Thymus (tissue), 11 donors: ENCODE results near the gene DCC. TPM values are rescaled to one million over a fixed set of nuclear protein-coding genes. Genes with fewer than 3 reads are reported as not detected.

Experiments
- DNase-seq, 9 donors: peaks; one replicate each; pipeline ENCODE4 v3.0.0-alpha.2; 2013; ENCODE audit warnings: low spot score in 9 of 9, low read depth in 6 of 9, missing footprints in 1 of 9
- H3K27ac ChIP-seq, 2 donors: one replicate each; pipeline ENCODE4 v1.5.1; 2013; ENCODE audit warnings: control low read depth in 1 of 2, low read depth in 1 of 2, low read length in 1 of 2, mild to moderate bottlenecking in 1 of 2, moderate library complexity in 1 of 2
- H3K27me3 ChIP-seq, 2 donors: one replicate each; pipeline ENCODE4 v1.5.1; 2013; ENCODE audit warnings: low read length in 1 of 2; ENCODE audit not compliant: control insufficient read depth in 2 of 2, insufficient read depth in 1 of 2
- H3K36me3 ChIP-seq, 2 donors: one replicate each; pipeline ENCODE4 v1.5.1; 2013; ENCODE audit warnings: low read length in 1 of 2, mild to moderate bottlenecking in 1 of 2, moderate library complexity in 1 of 2; ENCODE audit not compliant: control insufficient read depth in 2 of 2, insufficient read depth in 2 of 2
- H3K4me1 ChIP-seq, 2 donors: one replicate each; pipeline ENCODE4 v1.5.1; 2013; ENCODE audit warnings: low read length in 2 of 2; ENCODE audit not compliant: control insufficient read depth in 2 of 2, insufficient read depth in 2 of 2
- H3K4me3 ChIP-seq, 2 donors: one replicate each; pipeline ENCODE4 v1.5.1; 2013; ENCODE audit warnings: low read length in 2 of 2, control low read depth in 1 of 2, mild to moderate bottlenecking in 1 of 2
- H3K9me3 ChIP-seq, 2 donors: one replicate each; pipeline ENCODE4 v1.5.1; 2013; ENCODE audit warnings: low read length in 1 of 2, mild to moderate bottlenecking in 1 of 2; ENCODE audit not compliant: control insufficient read depth in 2 of 2, insufficient read depth in 1 of 2
- WGBS: extraction: QIAGEN DNeasy Blood & Tissue Kit; methylation state at CpG from one replicate; pipeline ENCODE4 v1.1.7; 2013; 5-methylcytosine and 5-hydroxymethylcytosine counted together
- polyA plus RNA-seq: library from polyadenylated mRNA; stranded (reverse); fragments of 200-250 nt; gene quantifications from one replicate; pipeline ENCODE4 v1.2.3, GENCODE V29; 2013
- total RNA-seq: library from RNA; stranded (reverse); fragments of 120-200 nt; gene quantifications from one replicate; pipeline ENCODE4 v1.2.4, GENCODE V29; 2013
- donor health status: healthy.

The DCC gene
- total and polyA plus RNA-seq, 2 donors = 0.68 to 7.6 TPM

DNA sequence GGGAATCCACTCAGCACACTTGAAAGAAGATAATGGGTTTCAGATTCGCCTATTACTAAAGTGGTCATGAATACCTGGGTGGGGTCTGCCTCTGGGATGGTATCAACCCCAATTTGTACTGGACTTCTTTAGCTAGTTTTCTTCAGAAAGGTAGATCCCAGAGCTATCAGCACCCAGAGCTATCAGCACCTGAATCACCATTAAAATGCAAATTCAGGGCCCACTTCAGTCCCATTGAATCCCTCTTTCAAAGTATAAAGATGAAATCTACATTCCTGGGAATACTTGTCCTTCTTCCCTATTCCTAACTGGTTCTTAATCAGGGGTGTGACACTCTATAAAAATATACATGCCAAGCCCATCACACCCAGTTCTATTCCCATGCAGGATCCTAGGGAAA lies 914.3 kb downstream of the DCC start:
- Histone ChIP-seq H3K4me1 (no peaks in the 10 kb centered on the region), H3K27ac (no peak overlapping the region), H3K36me3 (no peaks in the 10 kb centered on the region), H3K27me3 (no peaks in the 10 kb centered on the region), H3K4me3 (no peak overlapping the region), H3K9me3 (no peaks in the 10 kb centered on the region)
- DNase-seq = no peak
- WGBS = 90% methylated on average over 1 of the region's 1 CpG

DNA sequence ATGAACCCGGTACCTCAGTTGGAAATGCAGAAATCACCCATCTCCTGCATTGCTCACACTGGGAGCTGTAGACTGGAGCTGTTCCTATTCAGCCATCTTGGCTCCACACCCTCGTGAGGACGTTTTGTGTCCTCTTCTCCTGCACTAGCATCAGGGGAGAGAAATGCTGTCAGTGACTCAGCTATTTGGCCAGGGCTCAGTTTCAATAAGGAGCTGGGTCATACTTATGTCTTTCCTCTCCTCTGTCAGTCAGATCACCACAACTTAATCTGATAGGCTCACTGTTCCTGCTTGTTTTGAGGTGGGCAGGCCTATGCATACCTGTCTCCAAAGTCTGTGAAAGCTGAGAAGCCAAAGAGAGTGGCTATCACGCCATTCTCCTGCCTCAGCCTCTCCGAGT lies 921.2 kb downstream of the DCC start:
- 89% methylated on average over 5 of the region's 5 CpGs for WGBS

DNA sequence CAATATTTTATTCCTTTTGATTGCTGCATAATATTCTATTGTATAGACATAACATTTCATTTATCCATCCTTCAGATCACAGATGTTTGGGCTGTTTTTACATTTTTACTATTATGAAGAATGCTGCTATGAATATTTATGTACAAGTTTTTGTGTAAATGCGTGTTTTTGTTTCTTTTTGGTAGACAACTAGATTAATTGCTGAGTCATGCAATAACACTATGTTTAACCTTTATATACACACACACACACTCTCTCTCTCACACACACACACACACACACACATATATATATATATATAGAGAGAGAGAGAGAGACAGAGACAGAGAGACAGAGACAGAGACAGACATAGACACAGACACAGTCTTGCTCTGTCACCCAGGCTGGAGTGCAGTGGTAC lies 926.9 kb downstream of the DCC start:
- Histone ChIP-seq H3K4me1 (no peaks in the 10 kb centered on the region), H3K36me3 (no peaks in the 10 kb centered on the region), H3K27ac (no peak overlapping the region), H3K4me3 (no peak overlapping the region), H3K9me3 (peaks cover 0 to 5% of the 10 kb centered on the region in 2 donors), H3K27me3 (no peaks in the 10 kb centered on the region)
- DNase-seq = no peak
- 94% methylated on average over 1 of the region's 1 CpG for WGBS

More for the DNA sequence above, 921.2 kb downstream of the DCC start:
- H3K4me1 ChIP-seq = no peaks in the 10 kb centered on the region
- H3K36me3 ChIP-seq = no peaks in the 10 kb centered on the region
- no peak overlapping the region for H3K27ac ChIP-seq
- DNase-seq = no peak
- no peak overlapping the region for H3K4me3 ChIP-seq
- H3K27me3 ChIP-seq = no peaks in the 10 kb centered on the region
- H3K9me3 ChIP-seq = peaks cover 0 to 6% of the 10 kb centered on the region in 2 donors

DNA sequence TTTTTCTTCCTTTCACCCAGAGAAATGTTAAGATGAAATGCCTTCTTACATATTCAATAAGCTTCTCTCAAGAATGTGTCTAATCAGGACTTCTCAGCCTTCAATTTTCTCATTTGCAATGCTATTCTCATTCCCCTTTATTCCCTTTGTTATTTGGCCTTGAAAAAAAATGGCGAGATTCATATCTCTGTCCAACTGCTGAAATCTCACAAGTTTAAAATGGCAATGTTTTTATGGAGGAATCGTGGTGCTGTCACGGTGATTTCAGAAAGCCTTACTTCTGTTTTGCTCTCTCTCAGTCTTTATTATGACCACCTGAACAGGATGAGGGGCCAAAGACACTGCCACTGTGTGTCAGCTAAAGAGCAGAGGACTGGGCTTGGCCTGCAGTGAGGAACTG lies 928.5 kb downstream of the DCC start:
- no peaks in the 10 kb centered on the region for H3K27me3 ChIP-seq
- no peaks in the 10 kb centered on the region for H3K36me3 ChIP-seq
- no peak overlapping the region for H3K4me3 ChIP-seq
- no peak for DNase-seq
- H3K4me1 ChIP-seq = no peaks in the 10 kb centered on the region
- H3K27ac ChIP-seq = no peak overlapping the region
- H3K9me3 ChIP-seq = peaks cover 0 to 5% of the 10 kb centered on the region in 2 donors
- 83% methylated on average over 3 of the region's 3 CpGs for WGBS

DNA sequence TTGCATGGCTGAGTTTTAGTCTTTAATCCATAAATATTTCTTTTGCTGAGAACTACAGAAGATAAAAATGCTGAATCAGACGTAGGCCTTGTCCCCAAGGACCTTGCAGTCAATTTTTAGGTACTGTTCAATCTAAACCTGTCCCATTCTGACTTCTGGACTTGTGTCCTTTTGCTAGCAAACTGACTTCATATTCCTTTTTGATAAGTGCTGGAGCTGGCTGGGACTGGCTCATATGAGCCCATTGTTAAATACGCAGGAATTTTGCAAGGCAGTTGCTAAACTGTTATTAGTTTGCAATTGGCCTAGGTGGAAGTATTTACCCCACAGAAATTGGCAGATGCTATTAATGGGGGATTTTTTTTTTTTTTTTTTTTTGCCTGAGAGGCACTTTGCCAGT lies 941.4 kb downstream of the DCC start:
- no peaks in the 10 kb centered on the region for H3K4me1 ChIP-seq
- H3K9me3 ChIP-seq = no peaks in the 10 kb centered on the region
- DNase-seq = no peak
- WGBS = 90% methylated on average over 2 of the region's 2 CpGs
- no peak overlapping the region for H3K27ac ChIP-seq
- H3K4me3 ChIP-seq = no peak overlapping the region
- no peaks in the 10 kb centered on the region for H3K27me3 ChIP-seq
- H3K36me3 ChIP-seq = no peaks in the 10 kb centered on the region

DNA sequence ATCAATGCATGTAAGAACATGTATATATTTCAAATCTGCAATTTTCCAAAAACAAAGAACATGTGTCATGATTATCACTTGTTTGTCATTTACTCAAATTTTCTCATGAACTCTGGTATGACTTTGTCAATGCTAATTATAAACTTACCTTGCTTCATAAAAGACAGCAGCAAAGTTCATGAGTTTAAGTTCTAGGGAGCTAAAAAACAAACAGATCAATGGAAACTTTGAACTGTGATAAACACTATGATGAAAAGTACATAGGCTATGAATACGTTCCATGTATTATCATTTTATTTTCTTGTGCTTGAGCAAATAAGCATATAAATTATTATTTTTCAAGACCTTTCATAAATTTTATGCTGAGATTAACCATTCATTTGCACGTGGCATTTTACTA lies 943.7 kb downstream of the DCC start:
- no peak overlapping the region for H3K4me3 ChIP-seq
- no peaks in the 10 kb centered on the region for H3K9me3 ChIP-seq
- 86% methylated on average over 2 of the region's 2 CpGs for WGBS
- no peak for DNase-seq
- H3K36me3 ChIP-seq = no peaks in the 10 kb centered on the region
- no peaks in the 10 kb centered on the region for H3K4me1 ChIP-seq
- H3K27me3 ChIP-seq = no peaks in the 10 kb centered on the region
- H3K27ac ChIP-seq = no peak overlapping the region

DNA sequence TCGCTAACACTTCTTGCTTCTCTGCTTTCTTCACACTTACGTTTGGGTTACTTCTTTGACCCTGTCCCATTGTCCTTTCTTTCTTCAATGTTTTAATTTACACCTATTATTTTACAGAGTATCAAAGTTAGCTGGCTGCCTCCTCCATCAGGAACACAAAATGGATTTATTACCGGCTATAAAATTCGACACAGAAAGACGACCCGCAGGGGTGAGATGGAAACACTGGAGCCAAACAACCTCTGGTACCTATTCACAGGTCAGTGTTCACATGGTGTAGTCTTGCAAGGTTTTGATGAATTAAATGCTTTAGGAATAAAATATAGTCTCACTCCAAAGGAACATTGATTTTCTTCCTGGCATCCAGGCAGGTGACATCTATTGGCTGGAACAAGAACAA lies 965.5 kb downstream of the DCC start:
- 93% methylated on average over 6 of the region's 6 CpGs for WGBS
- Histone ChIP-seq H3K27me3 (no peaks in the 10 kb centered on the region), H3K27ac (no peak overlapping the region), H3K4me3 (no peak overlapping the region), H3K4me1 (no peaks in the 10 kb centered on the region), H3K36me3 (no peaks in the 10 kb centered on the region), H3K9me3 (peaks cover 0 to 6% of the 10 kb centered on the region in 2 donors)
- DNase-seq = no peak

DNA sequence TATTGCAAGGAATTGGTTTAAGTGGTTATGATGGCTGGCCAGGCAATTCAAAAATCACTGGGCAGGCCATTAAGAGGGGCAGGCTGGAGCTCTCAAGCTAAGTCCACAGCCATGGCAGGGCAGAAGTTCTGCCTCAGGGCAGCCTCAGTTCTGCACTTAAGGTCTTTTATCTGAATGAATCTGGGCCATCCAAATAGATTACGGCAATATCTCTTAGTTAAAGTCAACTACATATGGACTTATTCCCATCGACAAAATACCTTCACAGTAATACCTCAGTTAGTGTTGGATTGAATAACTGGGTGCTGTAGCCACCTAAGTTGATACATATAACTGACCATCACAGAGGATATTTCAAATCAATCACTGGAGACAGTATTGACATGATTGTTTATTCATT lies 979.6 kb downstream of the DCC start:
- no peaks in the 10 kb centered on the region for H3K9me3 ChIP-seq
- no peak for DNase-seq
- no peak overlapping the region for H3K27ac ChIP-seq
- no peaks in the 10 kb centered on the region for H3K36me3 ChIP-seq
- H3K27me3 ChIP-seq = no peaks in the 10 kb centered on the region
- whole genome bisulfite sequencing = 95% methylated on average over 2 of the region's 2 CpGs
- H3K4me1 ChIP-seq = no peaks in the 10 kb centered on the region
- no peak overlapping the region for H3K4me3 ChIP-seq

DNA sequence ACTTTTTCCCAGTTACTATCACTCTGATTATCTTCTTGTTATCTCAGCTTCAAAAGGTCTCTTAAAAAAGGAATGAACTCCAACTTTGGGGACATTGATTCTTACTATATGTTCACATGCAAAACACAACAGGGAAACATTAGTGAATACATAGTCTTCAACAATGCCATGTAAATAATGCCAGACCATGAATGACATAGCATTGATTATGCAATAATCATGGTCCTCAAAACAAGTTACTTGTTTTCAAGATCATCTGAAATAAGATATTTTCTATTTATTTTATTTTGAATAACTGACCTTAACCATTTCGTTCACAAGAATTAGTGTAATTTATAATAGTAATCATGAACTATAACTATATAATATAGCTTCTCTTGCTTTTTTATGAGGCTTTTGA lies 982.2 kb downstream of the DCC start:
- 76% methylated on average over 1 of the region's 1 CpG for WGBS
- no peak overlapping the region for H3K4me3 ChIP-seq
- H3K9me3 ChIP-seq = no peaks in the 10 kb centered on the region
- H3K36me3 ChIP-seq = no peaks in the 10 kb centered on the region
- H3K27ac ChIP-seq = no peak overlapping the region
- no peak for DNase-seq
- H3K27me3 ChIP-seq = no peaks in the 10 kb centered on the region
- H3K4me1 ChIP-seq = no peaks in the 10 kb centered on the region

DNA sequence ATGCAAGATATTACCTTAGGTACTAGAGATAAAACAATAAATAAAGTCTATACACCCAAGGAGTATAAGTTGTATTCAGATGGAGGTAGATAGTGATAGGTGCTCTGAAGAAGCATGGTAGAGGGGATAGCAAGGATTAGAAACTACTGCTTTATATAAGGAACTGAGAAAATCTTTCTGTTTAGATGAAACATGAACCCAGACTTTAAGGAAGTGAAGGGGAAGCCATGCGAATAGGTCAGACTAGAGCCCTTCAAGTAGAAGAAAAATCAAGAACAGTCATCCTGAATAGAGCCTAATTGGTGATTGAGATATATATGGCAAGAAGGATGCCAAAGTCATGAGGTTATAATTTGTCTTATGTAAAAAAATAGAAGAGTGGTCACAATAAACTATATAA lies 984.4 kb downstream of the DCC start:
- no peaks in the 10 kb centered on the region for H3K36me3 ChIP-seq
- H3K27me3 ChIP-seq = no peaks in the 10 kb centered on the region
- 77% methylated on average over 1 of the region's 1 CpG for WGBS
- H3K4me3 ChIP-seq = no peak overlapping the region
- DNase-seq = no peak
- no peaks in the 10 kb centered on the region for H3K4me1 ChIP-seq
- H3K27ac ChIP-seq = no peak overlapping the region
- H3K9me3 ChIP-seq = no peaks in the 10 kb centered on the region
